ENCODE results near the gene SPINT1.

The SPINT1 gene

DNA sequence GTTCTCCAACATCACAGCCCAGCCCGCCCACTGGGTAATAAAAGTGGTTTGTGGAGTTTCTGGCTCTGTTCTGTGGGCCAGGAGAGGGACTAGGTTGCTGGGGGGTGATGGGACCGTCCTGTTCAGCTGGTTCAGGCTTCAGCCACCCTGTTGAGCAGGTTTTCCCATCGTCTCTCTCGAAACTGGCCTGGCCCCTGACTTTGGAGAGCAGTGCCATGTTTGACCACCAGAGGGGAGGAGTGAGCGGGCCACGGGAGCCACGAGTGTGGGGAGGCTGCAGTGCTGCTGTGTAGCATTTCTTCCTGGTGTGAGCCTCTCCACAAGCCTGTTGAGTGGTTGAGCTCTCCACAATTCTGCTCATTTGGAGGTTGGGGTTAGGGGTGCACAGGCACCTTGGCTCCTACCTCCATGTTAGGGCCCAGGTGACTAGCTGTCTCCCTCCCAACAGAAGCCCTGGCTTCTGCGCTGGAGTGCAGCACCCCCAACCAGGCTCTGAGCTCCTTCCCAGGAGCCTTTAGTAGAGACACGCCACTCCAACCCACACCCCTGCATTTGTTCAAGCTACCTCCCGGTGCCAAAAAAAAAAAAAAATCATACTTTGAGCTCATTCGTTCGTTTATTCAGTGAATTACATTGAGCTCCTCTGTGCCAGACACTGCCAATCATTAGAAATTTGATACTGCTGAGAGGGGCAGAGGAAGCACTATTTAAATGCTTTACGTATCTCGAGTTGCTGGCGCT, 13.9 kb downstream of the SPINT1 start (continued):
- TF ChIP-seq, protein P1, sequence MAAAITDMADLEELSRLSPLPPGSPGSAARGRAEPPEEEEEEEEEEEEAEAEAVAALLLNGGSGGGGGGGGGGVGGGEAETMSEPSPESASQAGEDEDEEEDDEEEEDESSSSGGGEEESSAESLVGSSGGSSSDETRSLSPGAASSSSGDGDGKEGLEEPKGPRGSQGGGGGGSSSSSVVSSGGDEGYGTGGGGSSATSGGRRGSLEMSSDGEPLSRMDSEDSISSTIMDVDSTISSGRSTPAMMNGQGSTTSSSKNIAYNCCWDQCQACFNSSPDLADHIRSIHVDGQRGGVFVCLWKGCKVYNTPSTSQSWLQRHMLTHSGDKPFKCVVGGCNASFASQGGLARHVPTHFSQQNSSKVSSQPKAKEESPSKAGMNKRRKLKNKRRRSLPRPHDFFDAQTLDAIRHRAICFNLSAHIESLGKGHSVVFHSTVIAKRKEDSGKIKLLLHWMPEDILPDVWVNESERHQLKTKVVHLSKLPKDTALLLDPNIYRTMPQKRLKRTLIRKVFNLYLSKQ (tag by site-specific recombination; IDR thresholded peaks at IDR 0.05; ENCODE audit: borderline replicate concordance): no peak
- TF ChIP-seq ZBTB20 (tag by site-specific recombination; IDR thresholded peaks at IDR 0.05): no peak
- TF ChIP-seq, protein P2, sequence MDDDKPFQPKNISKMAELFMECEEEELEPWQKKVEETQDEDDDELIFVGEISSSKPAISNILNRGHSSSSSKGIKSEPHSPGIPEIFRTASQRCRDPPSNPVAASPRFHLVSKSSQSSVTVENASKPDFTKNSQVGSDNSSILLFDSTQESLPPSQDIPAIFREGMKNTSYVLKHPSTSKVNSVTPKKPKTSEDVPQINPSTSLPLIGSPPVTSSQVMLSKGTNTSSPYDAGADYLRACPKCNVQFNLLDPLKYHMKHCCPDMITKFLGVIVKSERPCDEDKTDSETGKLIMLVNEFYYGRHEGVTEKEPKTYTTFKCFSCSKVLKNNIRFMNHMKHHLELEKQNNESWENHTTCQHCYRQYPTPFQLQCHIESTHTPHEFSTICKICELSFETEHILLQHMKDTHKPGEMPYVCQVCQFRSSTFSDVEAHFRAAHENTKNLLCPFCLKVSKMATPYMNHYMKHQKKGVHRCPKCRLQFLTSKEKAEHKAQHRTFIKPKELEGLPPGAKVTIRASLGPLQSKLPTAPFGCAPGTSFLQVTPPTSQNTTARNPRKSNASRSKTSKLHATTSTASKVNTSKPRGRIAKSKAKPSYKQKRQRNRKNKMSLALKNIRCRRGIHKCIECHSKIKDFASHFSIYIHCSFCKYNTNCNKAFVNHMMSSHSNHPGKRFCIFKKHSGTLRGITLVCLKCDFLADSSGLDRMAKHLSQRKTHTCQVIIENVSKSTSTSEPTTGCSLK (tag by site-specific recombination; IDR thresholded peaks at IDR 0.05): no peak
- TF ChIP-seq ZBTB48 (tag by site-specific recombination; IDR thresholded peaks at IDR 0.05): 0 out of 2 replicates have a peak, but pooled peaks have one; percentile 64
- TF ChIP-seq ZNF169 (tag by site-specific recombination; IDR thresholded peaks at IDR 0.05): no peak
- TF ChIP-seq, protein P3, sequence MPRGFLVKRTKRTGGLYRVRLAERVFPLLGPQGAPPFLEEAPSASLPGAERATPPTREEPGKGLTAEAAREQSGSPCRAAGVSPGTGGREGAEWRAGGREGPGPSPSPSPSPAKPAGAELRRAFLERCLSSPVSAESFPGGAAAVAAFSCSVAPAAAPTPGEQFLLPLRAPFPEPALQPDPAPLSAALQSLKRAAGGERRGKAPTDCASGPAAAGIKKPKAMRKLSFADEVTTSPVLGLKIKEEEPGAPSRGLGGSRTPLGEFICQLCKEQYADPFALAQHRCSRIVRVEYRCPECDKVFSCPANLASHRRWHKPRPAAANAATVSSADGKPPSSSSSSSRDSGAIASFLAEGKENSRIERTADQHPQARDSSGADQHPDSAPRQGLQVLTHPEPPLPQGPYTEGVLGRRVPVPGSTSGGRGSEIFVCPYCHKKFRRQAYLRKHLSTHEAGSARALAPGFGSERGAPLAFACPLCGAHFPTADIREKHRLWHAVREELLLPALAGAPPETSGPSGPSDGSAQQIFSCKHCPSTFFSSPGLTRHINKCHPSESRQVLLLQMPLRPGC (tag by site-specific recombination; IDR thresholded peaks at IDR 0.05): no peak
- TF ChIP-seq ZFP41 (tag by site-specific recombination; IDR thresholded peaks at IDR 0.05; ENCODE audit: borderline replicate concordance): no peak
- TF ChIP-seq ZNF426 (tag by site-specific recombination; IDR thresholded peaks at IDR 0.05): no peak
- TF ChIP-seq ZNF24 (tag by site-specific recombination; IDR thresholded peaks at IDR 0.05): peak; percentile 98
- TF ChIP-seq, protein P4, sequence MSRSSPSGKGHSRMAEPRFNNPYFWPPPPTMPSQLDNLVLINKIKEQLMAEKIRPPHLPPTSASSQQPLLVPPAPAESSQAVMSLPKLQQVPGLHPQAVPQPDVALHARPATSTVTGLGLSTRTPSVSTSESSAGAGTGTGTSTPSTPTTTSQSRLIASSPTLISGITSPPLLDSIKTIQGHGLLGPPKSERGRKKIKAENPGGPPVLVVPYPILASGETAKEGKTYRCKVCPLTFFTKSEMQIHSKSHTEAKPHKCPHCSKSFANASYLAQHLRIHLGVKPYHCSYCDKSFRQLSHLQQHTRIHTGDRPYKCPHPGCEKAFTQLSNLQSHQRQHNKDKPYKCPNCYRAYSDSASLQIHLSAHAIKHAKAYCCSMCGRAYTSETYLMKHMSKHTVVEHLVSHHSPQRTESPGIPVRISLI (tag by site-specific recombination; IDR thresholded peaks at IDR 0.05): no peak
- TF ChIP-seq, protein P5, sequence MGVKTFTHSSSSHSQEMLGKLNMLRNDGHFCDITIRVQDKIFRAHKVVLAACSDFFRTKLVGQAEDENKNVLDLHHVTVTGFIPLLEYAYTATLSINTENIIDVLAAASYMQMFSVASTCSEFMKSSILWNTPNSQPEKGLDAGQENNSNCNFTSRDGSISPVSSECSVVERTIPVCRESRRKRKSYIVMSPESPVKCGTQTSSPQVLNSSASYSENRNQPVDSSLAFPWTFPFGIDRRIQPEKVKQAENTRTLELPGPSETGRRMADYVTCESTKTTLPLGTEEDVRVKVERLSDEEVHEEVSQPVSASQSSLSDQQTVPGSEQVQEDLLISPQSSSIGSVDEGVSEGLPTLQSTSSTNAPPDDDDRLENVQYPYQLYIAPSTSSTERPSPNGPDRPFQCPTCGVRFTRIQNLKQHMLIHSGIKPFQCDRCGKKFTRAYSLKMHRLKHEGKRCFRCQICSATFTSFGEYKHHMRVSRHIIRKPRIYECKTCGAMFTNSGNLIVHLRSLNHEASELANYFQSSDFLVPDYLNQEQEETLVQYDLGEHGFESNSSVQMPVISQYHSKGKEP (tag by site-specific recombination; IDR thresholded peaks at IDR 0.05): no peak
- no peak for TF ChIP-seq ZNF266 (tag by site-specific recombination; IDR thresholded peaks at IDR 0.05; ENCODE audit: low read depth)
- TF ChIP-seq, protein P6, sequence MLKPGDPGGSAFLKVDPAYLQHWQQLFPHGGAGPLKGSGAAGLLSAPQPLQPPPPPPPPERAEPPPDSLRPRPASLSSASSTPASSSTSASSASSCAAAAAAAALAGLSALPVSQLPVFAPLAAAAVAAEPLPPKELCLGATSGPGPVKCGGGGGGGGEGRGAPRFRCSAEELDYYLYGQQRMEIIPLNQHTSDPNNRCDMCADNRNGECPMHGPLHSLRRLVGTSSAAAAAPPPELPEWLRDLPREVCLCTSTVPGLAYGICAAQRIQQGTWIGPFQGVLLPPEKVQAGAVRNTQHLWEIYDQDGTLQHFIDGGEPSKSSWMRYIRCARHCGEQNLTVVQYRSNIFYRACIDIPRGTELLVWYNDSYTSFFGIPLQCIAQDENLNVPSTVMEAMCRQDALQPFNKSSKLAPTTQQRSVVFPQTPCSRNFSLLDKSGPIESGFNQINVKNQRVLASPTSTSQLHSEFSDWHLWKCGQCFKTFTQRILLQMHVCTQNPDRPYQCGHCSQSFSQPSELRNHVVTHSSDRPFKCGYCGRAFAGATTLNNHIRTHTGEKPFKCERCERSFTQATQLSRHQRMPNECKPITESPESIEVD (tag by site-specific recombination; IDR thresholded peaks at IDR 0.05): no peak
- TF ChIP-seq ZNF416 (tag by site-specific recombination; IDR thresholded peaks at IDR 0.05): no peak
- TF ChIP-seq ZNF843 (tag by site-specific recombination; IDR thresholded peaks at IDR 0.05): no peak
- TF ChIP-seq, protein P7, sequence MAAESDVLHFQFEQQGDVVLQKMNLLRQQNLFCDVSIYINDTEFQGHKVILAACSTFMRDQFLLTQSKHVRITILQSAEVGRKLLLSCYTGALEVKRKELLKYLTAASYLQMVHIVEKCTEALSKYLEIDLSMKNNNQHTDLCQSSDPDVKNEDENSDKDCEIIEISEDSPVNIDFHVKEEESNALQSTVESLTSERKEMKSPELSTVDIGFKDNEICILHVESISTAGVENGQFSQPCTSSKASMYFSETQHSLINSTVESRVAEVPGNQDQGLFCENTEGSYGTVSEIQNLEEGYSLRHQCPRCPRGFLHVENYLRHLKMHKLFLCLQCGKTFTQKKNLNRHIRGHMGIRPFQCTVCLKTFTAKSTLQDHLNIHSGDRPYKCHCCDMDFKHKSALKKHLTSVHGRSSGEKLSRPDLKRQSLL (tag by site-specific recombination; IDR thresholded peaks at IDR 0.05): no peak
- no peak for TF ChIP-seq ZNF777 (tag by site-specific recombination; IDR thresholded peaks at IDR 0.05; ENCODE audit: borderline replicate concordance)
- TF ChIP-seq ZNF707 (tag by site-specific recombination; IDR thresholded peaks at IDR 0.05): no peak
- TF ChIP-seq, protein P8, sequence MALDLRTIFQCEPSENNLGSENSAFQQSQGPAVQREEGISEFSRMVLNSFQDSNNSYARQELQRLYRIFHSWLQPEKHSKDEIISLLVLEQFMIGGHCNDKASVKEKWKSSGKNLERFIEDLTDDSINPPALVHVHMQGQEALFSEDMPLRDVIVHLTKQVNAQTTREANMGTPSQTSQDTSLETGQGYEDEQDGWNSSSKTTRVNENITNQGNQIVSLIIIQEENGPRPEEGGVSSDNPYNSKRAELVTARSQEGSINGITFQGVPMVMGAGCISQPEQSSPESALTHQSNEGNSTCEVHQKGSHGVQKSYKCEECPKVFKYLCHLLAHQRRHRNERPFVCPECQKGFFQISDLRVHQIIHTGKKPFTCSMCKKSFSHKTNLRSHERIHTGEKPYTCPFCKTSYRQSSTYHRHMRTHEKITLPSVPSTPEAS (tag by site-specific recombination; IDR thresholded peaks at IDR 0.05): no peak
- no peak for TF ChIP-seq ZNF366 (tag by site-specific recombination; conservative IDR thresholded peaks at IDR 0.05)
- no peak for TF ChIP-seq GLI2 (tag by site-specific recombination; IDR thresholded peaks at IDR 0.05; ENCODE audit: borderline replicate concordance, low read depth)
- no peak for TF ChIP-seq ZSCAN23 (tag by site-specific recombination; IDR thresholded peaks at IDR 0.05)
- peak; percentile 86 for TF ChIP-seq ZNF600 (tag by site-specific recombination; IDR thresholded peaks at IDR 0.05)
- no peak for TF ChIP-seq HOXD13 (CRISPR knock-in tag; IDR thresholded peaks at IDR 0.05; ENCODE audit: borderline replicate concordance)
- no peak for TF ChIP-seq ZFP69B (tag by site-specific recombination; IDR thresholded peaks at IDR 0.05)
- peak; percentile 79; the same call in 1 of the 2 replicates for TF ChIP-seq SCRT1 (tag by site-specific recombination; IDR thresholded peaks at IDR 0.05; ENCODE audit: borderline replicate concordance)
- TF ChIP-seq ZNF621 (tag by site-specific recombination; IDR thresholded peaks at IDR 0.05): no peak
